ENCODE data around the gene RALA. TPM values are rescaled to one million over a fixed set of nuclear protein-coding genes. Genes with fewer than 3 reads are reported as not detected.
"Not testable (repeated sequence)": the region's sequence is repeated elsewhere in the genome, so short reads cannot be mapped to it uniquely, and the experiment has no call there.

RALA gene
- total RNA-seq, 1 donor from 2014 or later = 25.8 TPM

DNA sequence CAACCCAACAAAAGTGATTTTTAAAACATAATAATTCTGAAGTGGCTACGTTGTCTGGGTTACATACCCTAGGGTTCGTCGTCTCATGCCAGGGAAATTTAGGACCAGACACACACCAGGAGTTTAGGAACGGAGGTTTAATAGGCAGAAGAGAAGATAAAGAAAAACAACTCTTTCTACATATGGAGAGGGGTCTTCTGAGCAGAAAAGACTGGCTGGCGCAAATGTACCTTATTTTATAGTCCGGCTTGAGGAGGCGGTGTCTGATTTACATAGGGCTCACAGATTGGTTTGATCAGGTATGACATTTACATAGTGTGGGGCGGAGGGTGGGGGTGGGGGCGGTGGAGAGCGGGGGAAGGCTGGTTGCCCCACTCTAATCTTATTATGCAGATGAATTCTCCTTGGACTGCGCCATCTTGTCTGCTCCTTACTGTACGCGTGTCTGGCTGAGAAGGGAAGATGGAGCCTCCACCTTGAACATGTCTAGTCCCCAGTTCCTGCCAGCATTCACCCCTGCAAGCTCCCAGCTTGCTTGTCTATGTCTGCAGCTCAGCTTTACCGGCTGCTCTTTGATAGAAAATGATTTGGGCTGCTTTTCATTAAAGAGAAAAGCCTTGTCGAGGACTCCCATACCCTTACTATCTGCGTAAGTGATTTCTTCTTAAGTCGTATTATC is 98.7 kb downstream of the RALA start:
- no peak for DNase-seq (ENCODE audit: low read depth in 2 of 2)

DNA sequence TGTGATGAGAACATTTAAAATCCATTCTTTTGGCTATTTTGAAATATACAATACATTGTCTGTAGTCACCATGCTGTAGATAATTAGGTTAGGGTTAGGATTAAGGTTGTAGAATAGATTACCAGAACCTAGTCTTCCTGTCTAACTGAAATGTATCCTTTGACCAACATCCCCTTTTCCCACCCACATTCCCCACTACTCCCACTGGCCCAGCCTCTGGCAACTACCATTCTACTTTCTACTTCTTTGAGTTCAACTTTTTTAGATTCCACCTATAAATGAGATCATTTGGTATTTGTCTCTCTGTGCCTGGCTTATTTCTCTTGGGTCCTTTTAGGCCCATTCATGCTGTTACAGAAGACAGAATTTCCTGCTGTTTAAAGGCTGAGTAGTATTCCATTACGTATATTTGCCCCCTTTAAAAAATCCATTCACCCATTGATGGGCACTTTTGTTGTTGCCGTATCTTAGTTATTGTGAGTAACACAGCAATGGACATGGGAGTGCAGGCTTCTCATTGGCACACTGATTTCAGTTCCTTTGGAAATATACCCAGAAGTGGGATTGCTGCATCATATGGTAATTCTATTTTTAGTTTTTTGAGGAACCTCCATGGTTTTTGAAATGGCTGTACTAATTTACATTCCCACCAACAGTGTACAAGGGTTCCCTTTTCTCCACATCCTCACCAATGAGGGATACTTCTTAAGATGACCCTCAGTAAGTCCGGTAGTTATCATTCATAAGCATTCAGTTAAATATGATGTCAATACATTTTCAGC is 104.0 kb downstream of the RALA start:
- DNase-seq (ENCODE audit: low read depth in 2 of 2) = no peak

DNA sequence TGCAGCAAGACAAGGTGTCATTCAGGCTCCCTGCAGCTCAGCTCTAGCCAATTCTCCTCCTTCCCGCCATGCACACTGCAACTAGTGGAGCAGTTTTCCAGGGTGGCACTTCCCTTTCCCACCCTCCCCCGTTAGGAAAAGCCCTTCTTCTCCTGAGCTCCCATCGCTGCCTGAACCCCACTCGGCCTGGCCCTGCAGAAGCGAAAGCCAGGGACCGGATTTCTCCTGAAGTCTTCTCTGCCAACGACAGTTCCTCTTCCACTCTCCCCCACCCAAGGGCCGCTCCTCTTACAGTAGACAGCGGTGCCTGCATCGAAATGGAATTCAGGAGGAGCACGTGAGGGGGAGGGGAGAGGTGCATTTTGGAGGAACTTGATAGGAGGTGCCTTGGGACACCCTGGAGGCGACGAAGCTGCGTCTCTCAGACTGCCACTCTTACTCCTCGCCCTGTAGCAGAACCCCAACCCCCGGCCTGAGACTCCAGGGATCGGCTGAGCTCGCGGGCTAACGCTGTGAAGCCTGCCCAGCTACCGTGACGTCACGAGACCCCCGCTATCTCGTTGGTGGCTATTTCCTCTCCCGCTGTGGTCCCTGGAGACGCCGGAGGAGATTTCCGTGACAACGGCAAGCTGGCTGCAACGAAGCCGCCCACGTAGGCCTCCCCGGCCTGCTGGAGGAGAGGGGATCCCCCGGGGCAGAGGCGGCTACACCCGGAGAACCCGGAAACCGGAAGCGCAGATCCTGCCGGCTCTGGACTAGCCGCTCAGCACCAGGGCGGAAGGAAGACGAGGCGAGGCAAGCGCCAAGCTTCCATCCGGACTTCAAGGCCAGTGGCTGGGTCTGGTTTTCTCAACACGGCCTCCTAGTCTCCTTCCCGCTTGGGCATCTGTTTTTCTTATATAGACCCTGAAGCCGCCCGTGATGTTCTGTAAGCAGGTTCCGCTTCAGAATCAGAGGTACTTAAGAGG is 109.7 kb downstream of the RALA start:
- DNase-seq (ENCODE audit: low read depth in 2 of 2) = peak; percentile 91 to 94

DNA sequence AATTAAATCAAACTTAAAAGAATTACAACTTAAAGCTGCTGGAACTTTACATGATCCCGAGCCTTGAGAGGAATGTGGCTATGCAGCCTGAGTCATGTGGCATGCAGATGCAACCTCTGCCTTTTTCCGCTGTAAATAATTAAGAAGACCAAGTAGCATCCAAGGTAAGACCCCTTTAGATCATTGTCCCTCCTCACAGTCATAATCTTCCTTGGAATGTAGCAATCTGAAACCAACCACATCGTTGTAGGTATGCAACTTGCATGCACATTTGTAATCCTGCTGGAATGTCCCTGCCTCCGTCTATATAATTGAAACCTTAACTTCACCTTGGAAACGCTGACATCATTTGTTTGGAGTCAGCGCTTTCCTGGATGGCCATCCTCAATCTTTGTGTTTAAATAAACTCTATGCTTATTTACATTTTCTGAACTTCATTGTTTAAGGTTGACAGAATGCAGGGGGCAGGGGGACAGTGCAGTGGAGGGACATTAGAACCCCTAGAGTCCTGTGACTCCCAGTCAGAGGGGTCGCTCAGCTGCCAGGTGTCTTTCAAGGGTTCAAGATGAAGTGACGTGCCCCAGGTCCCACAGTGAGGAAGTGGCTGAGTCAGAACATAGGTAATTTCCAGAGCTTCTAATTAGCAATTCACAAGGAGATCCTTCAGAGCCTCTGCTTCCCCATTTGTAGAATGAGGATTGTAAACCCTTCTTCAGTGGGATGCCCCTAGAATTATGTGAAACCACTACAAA is 110.7 kb downstream of the RALA start:
- DNase-seq (ENCODE audit: low read depth in 2 of 2) = peak; percentile 50 to 71

DNA sequence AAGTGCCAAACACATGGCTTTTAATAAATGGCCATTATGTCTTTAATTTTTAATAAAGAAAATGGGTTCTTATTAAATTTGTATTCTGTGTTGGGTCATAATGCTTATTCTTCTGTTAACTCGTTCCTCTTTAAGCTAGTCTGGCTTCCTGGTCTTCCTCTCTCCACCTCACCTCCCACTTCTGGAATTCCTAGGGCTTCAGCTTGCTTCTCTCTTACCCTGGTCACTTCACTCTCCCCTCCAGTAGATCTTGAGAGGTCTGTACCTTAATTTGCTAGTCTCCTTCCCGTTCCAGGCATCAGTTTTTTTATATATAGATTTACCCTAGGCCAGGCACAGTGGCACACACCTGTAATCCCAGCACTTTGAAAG is 111.2 kb downstream of the RALA start:
- no peak for DNase-seq (ENCODE audit: low read depth in 2 of 2)

DNA sequence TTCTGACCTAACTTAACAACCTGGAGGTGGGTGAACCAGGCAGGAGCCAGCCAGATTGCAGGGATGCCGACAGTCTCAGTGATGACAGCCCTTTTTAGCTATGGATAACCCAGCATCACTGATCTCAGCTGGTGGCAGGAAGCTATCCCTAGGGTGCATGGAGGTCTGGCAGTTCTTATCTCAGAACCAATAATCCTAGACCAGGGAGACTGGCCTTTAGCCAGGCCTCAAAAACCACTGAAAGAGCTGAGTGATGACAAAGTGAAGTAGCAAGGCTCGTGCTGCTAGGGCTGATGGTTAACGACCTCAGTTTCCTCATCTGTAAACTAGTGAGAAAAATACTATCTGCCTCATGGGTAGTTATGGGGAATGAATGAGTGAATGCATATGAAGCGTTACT is 112.5 kb downstream of the RALA start:
- no peak for DNase-seq (ENCODE audit: low read depth in 2 of 2)

DNA sequence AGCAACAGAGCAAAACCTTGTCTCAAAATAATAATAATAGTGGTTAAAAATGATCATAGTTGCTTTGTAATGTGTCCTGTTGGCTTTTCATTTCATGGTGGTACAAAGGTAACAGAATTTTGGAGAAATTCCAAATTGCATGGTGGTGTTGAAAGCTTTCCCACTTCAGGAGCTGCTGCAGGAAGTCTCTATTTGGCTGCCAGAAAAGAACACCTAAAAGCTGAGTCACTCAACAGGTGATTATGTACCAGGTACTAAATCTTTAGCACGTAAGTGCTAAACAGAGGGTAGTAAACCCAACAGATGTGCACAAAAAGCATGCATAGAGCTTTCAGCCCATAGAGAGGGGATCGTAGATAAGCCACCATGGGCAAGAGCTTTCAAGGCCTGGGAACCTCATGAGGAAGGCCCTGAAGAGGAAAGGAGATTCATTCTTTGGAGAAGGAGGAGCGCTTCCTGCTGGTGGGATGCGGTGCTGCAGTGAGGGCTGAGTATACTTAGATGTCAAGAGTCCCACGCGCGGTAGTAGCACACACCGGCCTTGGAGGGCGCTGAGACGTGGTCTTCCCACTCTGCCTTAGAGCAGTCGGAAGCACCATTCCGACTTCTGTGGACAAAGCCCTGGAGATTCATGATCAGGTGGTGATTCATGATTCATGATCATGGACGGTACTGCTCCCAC is 118.7 kb downstream of the RALA start:
- DNase-seq (ENCODE audit: low read depth in 2 of 2) = no peak

DNA sequence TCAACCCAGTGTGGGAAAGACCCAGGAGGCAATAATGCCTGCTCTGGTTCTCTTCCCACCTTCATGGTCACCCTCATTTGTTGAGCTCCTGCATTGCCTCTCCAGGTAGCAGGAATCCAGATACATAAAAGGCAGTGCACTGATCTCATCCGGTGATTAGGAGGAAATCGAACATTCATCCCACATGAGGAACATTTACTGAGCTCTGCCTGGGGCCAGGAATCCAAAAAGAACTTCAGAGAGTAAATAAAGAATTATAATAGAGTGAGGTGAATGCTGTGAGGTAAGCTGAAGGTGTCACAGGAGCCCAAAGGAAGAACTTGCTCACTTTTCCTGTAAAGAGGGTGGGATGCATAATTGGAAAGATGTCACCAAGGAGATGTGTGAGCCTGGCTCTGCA is 121.2 kb downstream of the RALA start:
- no peak for DNase-seq (ENCODE audit: low read depth in 2 of 2)

DNA sequence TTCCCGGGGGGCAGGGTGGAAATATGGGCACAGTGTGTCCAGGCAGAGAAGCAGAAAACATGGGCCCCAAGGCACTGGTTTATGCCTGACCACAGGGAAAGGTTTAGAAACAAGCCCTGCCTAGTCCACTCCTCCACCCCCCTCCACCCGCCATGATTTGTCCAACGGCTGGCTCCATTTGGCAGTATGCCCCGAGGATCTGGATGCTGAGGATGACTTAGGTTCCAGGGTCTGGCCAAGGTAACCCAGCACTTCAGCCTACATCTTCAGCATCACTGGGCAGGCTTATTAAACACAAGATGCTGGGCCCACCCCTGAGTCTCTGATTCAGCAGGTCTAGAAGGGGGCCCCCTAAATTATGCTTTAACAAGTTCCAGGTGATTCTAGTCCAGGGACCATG is 121.9 kb downstream of the RALA start:
- no peak for DNase-seq (ENCODE audit: low read depth in 2 of 2)

DNA sequence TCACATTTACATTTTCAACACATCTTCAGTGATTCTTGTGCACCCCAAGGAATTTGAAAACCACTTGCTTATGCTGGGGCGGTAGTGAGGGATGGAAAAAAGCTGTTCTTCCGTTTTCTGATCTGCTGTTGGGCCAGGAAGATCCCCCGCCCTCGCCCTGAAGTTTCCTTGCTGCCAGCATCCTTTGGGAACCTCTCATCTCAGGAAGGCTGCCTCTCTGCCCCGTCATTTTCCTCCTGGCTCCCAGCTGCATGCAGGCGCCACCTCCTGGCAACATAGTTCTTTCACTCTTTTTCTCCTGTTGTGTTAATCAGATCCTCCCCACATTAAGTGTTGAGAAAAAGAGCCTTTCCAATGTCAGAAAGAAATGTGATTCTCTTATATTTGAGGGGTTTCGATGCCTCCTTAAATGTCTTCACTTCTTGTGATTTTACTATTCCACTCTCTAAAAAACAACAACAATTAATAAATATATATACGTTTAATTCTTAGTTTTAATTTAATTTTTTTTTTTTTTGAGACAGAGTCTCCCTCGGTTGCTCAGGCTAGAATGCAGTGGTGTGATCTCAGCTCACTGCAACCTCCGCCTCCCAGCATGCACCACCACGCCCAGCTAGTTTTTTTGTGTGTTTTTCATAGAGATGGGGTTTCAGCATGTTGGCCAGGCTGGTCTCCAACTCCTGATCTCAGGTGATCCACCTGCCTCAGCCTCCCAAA is 122.9 kb downstream of the RALA start:
- DNase-seq (ENCODE audit: low read depth in 2 of 2) = peak; percentile 83

DNA sequence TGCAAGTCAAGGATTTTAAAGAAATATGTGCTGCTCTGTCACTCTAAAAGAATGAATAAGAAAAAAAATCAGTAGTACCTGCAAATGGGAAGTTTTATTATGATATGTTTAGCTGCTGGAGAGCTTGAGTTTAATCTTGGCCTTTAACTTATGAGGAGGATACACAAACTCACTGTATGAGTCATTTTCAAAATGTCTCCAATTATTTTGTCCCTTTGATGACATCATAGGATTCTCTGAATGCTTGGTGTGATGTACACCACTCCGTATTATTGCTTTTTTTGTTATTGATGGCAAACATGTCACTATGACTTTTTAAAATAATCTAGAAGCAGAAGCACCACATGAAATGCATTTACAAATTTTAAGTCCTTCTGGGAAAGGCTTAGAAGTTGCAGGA is 125.8 kb downstream of the RALA start:
- DNase-seq (ENCODE audit: low read depth in 2 of 2) = peak in 1 of 2 donors; percentile 39

DNA sequence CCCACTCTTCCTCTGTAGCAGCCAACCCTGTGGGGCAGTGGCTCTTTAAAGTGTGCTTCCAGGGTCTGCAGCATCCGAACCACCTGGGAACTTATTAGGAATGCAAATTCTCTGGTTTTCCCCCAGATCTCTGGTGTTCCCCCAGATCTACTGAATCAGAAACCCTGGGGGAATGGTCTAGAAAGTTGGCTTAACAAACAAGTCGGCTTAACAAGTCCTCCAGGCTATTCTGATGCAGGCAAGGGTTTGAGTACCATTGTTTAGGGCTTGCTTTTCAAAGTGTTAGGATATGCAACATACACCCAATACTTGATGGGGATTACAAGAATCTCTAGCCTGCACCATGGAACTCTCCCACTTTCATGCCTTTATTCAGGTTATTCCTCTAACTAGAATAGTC is 126.3 kb downstream of the RALA start:
- no peak for DNase-seq (ENCODE audit: low read depth in 2 of 2)

DNA sequence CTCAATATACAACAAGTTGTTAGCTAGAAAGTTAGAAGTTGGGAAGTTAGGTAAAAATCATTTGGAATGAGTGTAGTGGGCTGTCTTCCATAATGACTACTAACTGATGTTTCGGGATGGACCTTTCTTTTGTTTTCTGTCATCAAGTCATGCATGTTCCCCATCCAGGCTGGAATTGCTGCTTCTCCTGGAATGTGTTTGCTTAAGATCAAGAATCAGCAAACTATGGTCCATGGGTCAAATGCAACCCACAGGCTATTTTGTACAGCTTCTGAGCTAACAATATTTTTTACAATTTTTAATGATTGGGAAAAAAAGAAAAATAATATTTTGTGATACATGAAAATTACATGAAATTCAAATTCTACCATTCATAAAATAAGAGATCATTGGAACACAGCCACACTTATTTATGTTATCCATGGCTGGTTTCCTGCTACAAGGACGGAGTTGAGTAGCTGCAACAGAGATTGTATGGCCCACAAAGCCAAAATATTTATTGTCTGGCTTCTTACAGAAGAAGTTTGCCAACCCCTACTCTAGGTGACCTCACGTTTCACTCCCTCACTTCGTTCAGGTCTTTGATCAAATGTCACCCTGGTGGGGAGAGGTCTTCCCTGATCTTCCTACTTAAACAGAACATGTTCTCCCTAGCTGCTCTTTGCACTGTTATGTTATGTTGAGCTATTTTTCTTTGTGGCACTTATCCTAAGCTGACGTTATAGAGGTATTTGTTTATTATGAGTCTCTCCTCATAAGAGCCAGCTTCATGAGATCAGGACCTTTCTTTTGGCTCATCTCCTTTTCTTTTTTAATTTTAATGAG is 127.1 kb downstream of the RALA start:
- no peak for DNase-seq (ENCODE audit: low read depth in 2 of 2)

DNA sequence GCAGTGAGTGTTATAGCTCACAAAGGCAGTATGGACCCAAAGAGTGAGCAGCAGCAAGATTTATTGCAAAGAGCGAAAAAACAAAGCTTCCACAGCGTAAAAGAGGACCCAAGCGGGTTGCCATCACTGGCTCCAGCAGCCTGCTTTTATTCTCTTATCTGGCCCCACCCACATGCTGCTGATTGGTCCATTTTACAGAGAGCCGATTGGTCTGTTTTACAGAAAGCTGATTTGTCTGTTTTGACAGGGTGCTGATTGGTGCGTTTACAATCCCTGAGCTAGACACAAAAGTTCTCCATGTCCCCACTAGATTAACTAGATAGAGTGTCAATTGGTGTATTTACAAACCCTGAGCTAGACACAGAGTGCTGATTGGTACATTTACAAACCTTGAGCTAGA is 129.9 kb downstream of the RALA start:
- not testable (repeated sequence) for DNase-seq (ENCODE audit: low read depth in 2 of 2)

DNA sequence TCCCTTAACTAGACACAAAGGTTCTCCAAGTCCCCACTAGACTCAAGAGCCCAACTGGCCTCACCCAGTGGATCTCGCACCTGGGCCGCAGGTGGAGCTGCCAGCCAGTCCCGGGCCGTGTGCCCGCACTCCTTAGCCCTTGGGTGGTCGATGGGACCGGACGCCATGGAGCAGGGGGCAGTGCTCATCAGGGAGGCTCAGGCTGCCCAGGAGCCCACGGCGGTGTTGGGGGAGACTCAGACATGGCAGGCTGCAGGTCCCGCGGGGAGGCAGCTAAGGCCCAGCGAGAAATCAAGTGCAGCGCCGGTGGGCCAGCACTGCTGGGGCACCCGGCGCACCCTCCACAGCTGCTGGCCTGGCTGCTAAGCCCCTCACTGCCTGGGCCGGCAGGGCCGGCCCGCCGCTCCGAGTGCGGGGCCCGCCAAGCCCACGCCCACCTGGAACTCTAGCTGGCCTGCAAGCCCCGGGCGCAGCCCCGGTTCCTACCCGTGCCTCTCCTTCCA is 130.5 kb downstream of the RALA start:
- DNase-seq (ENCODE audit: low read depth in 2 of 2) = no peak

DNA sequence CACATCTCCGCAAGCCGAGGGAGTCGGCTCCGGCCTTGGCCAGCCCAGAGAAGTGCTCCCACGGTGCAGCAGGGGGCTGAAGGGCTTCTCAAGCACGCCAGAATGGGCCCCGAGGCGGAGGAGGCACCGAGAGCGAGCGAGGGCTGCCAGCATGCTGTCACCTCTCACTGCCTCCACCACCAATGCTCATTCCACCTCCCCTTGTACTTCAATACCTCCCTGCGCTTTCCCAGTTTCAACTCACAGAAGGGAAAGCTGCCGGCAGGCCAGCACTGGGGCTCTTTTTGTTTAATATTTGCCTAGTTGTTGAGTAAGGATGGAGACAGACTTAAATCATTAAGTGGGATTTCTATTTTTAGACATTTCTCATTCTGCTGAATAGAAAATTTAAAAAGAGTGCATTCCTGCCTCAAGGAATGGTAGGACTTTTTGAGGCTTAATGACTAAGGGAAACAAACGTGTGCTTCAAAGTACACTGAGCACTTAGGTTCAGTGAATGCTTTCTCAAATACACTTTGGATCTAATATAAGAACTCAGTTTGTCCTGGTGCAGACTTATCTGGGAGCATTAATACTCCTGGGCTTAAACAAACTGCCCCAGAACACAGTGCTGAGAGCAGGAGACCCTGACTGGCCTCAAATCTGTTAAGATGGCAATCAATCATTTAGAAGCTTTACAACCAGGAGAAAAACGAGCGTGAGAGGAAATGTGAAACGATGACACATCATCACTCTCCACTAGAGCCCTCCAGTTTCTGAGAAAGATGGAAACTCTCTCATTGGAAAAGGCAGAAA is 131.2 kb downstream of the RALA start:
- peak; percentile 14 to 57 for DNase-seq (ENCODE audit: low read depth in 2 of 2)

DNA sequence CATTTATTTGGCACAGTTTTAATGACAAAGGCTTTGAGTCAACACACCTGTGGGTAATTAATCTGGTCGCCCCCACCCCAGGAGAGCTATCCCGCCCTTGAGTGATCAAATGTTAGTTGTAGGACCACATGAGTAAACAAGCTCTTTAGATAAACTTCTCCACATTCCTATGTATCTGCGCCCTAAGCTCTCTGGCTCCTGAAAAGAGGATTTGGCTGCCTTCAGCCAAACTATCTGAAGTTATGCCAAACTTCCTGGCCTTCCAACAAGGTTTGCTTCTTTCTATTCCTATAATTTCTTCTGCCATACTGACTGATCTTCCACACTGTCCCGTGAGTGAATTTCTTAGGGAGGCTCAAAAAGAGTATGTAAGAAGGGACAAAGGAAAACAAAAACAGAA is 134.2 kb downstream of the RALA start:
- no peak for DNase-seq (ENCODE audit: low read depth in 2 of 2)

All from lung microvascular endothelial cell (primary cell).